Ishikawa (cell line): ENCODE data around the gene MAD1L1.

Source experiments
- CEBPB ChIP-seq: IDR thresholded peaks from 2 replicates; pipeline ENCODE4 v1.6.1; 2012
- CREB1 ChIP-seq: IDR thresholded peaks from 2 replicates; pipeline ENCODE4 v1.6.1; 2012; ENCODE audit warnings: low read depth
- EGR1 ChIP-seq: IDR thresholded peaks from 2 replicates; pipeline ENCODE4 v1.6.1; 2012
- EP300 ChIP-seq: IDR thresholded peaks from 2 replicates; pipeline ENCODE4 v1.6.1; 2012; ENCODE audit warnings: borderline replicate concordance
- FOXM1 ChIP-seq: IDR thresholded peaks from 2 replicates; pipeline ENCODE4 v1.6.1; 2012; ENCODE audit warnings: low read depth, borderline replicate concordance
- NFIC ChIP-seq: IDR thresholded peaks from 2 replicates; pipeline ENCODE4 v1.6.1; 2012
- RAD21 ChIP-seq: IDR thresholded peaks from 2 replicates; pipeline ENCODE4 v1.6.1; 2012; ENCODE audit warnings: low read depth
- TAF1 ChIP-seq: IDR thresholded peaks from 2 replicates; pipeline ENCODE4 v1.6.1; 2012; ENCODE audit warnings: low read depth, mild to moderate bottlenecking
- TCF12 ChIP-seq: IDR thresholded peaks from 2 replicates; pipeline ENCODE4 v1.6.1; 2012; ENCODE audit warnings: low read depth
- TEAD4 ChIP-seq: IDR thresholded peaks from 2 replicates; pipeline ENCODE4 v1.6.1; 2012
- YY1 ChIP-seq: IDR thresholded peaks from 2 replicates; pipeline ENCODE4 v1.6.1; 2012; ENCODE audit warnings: low read depth
- ZBTB7A ChIP-seq: IDR thresholded peaks from 2 replicates; pipeline ENCODE4 v1.6.1; 2012; ENCODE audit warnings: low read depth
- TF ChIP-seq, protein P1 (sequence below): IDR thresholded peaks from 2 replicates; pipeline ENCODE4 v1.6.1; 2012; ENCODE audit warnings: low read depth, mild to moderate bottlenecking
- TF ChIP-seq, protein P2 (sequence below): IDR thresholded peaks from 2 replicates; pipeline ENCODE4 v1.6.1; 2012
- TF ChIP-seq, protein P3 (sequence below): IDR thresholded peaks from 2 replicates; pipeline ENCODE4 v1.6.1; 2012

Gene MAD1L1

DNA sequence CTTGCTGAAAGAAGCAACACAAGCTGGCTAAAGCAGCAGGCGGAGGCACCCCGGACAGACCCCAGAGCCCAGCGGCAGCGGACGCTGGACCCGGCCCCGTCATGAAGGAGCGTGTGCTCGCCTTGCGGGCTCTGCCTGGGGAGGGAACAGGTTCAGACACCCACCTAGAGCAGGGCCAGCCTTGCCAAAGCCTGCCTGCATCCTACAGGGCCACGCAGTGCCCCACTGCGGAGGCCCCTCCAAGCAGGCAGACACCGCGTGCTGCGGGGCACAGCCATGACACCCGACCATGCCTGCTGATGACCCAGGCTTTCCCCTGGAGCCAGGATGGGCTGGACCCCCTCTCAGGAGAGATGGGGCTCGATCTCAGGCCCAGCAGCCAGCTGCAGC is 91.7 kb downstream of the MAD1L1 start:
- TF ChIP-seq, protein P1, sequence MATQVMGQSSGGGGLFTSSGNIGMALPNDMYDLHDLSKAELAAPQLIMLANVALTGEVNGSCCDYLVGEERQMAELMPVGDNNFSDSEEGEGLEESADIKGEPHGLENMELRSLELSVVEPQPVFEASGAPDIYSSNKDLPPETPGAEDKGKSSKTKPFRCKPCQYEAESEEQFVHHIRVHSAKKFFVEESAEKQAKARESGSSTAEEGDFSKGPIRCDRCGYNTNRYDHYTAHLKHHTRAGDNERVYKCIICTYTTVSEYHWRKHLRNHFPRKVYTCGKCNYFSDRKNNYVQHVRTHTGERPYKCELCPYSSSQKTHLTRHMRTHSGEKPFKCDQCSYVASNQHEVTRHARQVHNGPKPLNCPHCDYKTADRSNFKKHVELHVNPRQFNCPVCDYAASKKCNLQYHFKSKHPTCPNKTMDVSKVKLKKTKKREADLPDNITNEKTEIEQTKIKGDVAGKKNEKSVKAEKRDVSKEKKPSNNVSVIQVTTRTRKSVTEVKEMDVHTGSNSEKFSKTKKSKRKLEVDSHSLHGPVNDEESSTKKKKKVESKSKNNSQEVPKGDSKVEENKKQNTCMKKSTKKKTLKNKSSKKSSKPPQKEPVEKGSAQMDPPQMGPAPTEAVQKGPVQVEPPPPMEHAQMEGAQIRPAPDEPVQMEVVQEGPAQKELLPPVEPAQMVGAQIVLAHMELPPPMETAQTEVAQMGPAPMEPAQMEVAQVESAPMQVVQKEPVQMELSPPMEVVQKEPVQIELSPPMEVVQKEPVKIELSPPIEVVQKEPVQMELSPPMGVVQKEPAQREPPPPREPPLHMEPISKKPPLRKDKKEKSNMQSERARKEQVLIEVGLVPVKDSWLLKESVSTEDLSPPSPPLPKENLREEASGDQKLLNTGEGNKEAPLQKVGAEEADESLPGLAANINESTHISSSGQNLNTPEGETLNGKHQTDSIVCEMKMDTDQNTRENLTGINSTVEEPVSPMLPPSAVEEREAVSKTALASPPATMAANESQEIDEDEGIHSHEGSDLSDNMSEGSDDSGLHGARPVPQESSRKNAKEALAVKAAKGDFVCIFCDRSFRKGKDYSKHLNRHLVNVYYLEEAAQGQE, result no peak
- TF ChIP-seq CREB1 (no peak), YY1 (no peak)

DNA sequence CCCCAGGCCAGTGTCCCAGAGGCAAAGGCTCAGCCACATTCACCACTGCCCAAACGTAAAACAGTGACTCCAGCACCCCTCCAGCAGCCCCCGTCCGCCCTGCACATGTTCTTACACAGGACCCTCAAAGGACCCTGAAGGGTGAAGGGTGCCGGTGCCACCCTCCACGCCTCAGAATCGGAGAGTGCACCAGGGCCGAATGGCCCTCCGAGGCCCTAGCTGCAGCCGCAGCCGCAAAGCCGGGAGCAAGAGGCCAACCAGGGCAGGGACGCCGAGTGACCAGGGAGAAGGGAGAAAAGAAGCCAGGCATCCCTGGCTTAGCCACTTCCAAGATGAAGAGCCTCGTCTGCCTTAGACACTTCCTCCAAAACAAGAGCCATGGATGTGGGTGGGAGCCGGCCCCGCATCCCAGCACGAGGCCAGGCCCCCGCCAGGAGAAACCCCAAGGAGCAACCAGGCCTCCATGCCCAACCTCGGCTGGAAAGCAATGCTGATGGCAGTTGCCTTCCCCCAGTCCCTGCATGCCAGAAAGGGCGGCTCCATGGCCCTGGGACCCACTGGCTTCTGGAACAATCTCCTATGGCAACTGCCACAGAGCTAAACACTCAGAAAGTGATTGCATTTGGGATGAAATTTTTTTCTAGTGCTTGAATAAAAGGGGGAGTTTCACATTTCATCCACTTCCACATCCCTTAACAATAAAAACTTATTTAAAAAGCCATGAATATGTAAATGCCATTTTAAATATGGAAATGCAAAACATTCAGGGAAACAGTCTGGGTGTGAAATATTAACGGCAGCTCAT is 92.3 kb downstream of the MAD1L1 start:
- TF ChIP-seq EP300 (no peak), NFIC (no peak), RAD21 (no peak), YY1 (no peak), TCF12 (no peak), CEBPB (no peak), CREB1 (no peak), ZBTB7A (no peak), FOXM1 (no peak), EGR1 (no peak), TAF1 (no peak)
- TF ChIP-seq, protein P1, result no peak
- TF ChIP-seq, protein P2, sequence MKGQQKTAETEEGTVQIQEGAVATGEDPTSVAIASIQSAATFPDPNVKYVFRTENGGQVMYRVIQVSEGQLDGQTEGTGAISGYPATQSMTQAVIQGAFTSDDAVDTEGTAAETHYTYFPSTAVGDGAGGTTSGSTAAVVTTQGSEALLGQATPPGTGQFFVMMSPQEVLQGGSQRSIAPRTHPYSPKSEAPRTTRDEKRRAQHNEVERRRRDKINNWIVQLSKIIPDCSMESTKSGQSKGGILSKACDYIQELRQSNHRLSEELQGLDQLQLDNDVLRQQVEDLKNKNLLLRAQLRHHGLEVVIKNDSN, result no peak
- TF ChIP-seq, protein P3, sequence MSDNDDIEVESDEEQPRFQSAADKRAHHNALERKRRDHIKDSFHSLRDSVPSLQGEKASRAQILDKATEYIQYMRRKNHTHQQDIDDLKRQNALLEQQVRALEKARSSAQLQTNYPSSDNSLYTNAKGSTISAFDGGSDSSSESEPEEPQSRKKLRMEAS, result no peak

DNA sequence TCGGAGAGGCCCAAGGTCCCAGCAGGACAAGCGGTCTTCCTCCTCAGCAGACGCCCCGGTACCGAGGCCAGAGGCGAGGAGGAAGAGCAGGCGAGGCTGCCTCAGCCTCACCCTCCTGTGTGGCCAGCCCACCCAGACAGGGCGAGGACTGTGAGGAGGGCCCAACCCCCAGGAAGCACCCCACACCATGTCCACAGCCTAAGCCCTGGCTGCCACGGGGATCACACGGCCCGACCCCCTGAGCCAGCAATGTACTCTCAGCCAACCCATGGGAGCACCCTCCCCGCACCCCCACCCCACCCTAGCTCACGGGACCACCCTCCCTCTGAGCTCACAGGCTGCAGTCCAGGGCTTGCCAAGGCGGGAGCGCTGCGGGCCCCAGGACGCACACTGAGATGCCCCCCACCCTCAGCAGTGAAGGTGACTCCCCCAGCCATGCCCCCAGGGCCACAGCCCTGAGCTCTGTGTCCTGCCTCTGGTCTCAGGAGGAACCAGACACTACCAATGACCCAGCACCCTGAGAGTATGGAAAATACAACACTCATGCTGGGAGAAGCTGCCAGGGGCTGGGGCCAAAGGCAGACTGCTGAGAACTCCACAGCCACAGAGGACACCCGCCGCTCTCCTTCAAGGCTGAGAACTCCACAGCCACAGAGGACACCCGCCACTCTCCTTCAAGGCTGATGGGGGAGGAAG is 93.6 kb downstream of the MAD1L1 start:
- TF ChIP-seq FOXM1, result no peak
- TF ChIP-seq NFIC, result no peak
- TF ChIP-seq, protein P1, result no peak
- no peak for TF ChIP-seq EP300

DNA sequence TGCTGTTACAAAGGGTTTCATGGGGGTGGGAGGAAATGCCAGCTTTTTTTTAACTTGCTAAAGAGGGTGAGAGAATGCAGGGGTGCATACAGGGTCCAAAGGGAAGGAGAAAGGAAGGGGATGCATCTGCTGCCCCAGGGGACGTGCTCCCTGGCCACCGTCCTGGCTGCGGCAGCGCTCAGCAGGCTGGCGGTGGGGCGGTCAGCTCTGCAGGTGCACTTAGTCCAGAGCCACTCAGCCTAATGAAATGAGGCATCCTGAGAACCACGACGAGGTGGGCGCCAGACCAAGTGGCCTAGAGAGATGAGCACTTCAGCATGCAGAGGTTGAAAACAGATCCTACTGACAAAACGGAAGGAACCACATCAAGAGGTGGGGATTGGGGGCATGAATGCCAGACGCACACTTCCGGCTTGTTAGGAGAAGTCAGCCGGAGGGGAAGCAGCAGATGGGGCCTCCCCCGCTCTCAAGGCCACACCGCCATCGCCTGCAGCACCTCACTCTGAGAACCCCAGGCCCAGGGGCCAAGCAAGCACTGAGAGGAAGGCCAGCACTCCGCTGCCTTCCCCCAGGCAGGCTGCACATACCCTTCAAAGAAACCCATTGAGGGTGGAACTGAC is 94.5 kb downstream of the MAD1L1 start:
- TF ChIP-seq CREB1 (no peak), ZBTB7A (no peak), FOXM1 (no peak), CEBPB (no peak), TEAD4 (no peak)
- TF ChIP-seq, protein P2, result no peak
- TF ChIP-seq, protein P3, result no peak
